Measurements from ENCODE around the gene RCCD1. TPM values are rescaled to one million over a fixed set of nuclear protein-coding genes. Genes with fewer than 3 reads are reported as not detected.

Gene RCCD1
- total RNA-seq, 1 experiment from 2014 or later: 28.8 TPM

DNA sequence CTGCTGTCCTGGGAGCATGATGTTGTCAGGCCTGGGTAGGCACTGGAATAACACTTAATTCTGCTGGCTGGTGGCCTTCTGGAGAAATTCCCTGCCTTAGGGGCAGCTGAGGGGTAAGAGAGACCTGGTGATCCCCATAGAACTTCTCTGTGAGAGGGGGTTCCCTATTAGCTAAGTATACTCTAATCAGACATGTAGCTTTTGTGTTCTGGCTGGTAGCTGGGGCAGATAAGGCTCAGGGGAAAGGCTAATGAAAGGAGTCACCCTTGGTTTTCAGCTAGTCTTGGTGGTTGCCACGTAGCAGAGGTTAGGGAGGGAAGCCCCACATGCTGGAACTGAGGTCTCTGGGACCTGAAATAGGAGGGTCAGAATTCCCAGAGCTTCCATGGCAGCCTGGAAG lies 21.4 kb upstream of the RCCD1 start:
- ChIA-PET POLR2A (ENCODE audit: low non-redundant PET) (interaction anchor here (0.7 kb wide), 1 partner anchor 627 kb away, joined by 3 read pairs; no protein-coding TSS in a partner anchor), CTCF (interaction anchor here (1.2 to 2.9 kb wide), 5 partner anchors 21 to 285 kb away, joined by 3 to 9 read pairs (median 6); partner anchors contain the start of genes MAN2A2 and RCCD1)
- no peak for DNase-seq (ENCODE audit: low spot score)
- H3K27me3 ChIP-seq (replicated peaks; ENCODE audit: insufficient read depth, low read depth, low read length, poor library complexity): no peaks in the 10 kb centered on the region
- intact Hi-C loops (cut with micrococcal nuclease; ENCODE audit: unreplicated experiment): loop anchor here (5.0 to 10.0 kb wide), 2 partner anchors 286 to 788 kb away; no protein-coding TSS in a partner anchor
- H3K36me3 ChIP-seq (ENCODE audit: insufficient read depth, low read length, poor library complexity, severe bottlenecking): peaks cover 2% of the 10 kb centered on the region
- TF ChIP-seq EZH2 (IDR thresholded peaks at IDR 0.05; ENCODE audit: borderline replicate concordance, low read depth, low read length, poor library complexity, severe bottlenecking): no peak
- TF ChIP-seq, protein P1, sequence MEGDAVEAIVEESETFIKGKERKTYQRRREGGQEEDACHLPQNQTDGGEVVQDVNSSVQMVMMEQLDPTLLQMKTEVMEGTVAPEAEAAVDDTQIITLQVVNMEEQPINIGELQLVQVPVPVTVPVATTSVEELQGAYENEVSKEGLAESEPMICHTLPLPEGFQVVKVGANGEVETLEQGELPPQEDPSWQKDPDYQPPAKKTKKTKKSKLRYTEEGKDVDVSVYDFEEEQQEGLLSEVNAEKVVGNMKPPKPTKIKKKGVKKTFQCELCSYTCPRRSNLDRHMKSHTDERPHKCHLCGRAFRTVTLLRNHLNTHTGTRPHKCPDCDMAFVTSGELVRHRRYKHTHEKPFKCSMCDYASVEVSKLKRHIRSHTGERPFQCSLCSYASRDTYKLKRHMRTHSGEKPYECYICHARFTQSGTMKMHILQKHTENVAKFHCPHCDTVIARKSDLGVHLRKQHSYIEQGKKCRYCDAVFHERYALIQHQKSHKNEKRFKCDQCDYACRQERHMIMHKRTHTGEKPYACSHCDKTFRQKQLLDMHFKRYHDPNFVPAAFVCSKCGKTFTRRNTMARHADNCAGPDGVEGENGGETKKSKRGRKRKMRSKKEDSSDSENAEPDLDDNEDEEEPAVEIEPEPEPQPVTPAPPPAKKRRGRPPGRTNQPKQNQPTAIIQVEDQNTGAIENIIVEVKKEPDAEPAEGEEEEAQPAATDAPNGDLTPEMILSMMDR (conservative IDR thresholded peaks at IDR 0.05; ENCODE audit: low read depth, low read length): no peak
- no peak overlapping the region for H3K4me3 ChIP-seq (ENCODE audit: low read depth, low read length, poor library complexity, severe bottlenecking)
- no peaks in the 10 kb centered on the region for H3K9me3 ChIP-seq (ENCODE audit: low read depth, low read length, poor library complexity, severe bottlenecking)
- peaks cover 26% of the 10 kb centered on the region for H3K4me1 ChIP-seq (ENCODE audit: insufficient read depth, low read length, poor library complexity, severe bottlenecking)
- BruUV-seq (replicated peaks): no TSS peak
- H3K27ac ChIP-seq (ENCODE audit: low read depth, low read length, poor library complexity, severe bottlenecking): no peak overlapping the region

DNA sequence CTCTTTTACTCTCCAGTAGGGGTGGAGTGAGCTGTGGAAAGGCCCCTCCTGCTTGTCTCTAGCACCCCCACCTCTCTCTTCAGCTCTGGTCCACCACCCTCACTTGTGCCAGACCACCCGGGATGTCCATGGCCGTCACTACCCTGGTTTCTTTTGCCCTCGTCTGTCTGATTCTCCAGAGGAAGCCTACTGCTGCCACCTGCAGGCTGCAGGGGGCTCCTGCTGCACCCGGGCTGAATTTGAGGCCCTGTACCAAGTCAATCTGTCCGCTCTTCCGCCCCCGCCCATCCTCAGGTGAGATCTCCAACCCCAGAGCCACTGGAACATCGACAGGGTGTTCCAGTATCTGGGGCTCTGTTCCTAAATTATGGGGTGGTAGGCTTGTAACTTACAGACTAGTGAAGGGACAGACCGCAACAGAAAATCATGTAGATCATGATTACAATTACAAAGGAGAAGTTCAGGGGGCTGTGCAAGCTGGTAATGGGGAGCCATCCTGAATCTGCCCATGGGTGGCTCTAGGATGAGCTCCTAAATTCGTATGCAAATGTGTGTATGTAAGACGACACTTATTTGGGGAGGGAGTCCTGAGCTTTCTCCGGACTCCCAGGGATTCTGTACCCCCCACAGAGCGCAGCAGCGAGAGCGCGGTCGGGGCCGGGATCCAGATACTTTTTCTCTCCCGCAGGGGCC lies 20.3 kb upstream of the RCCD1 start:
- H3K36me3 ChIP-seq (ENCODE audit: insufficient read depth, low read length, poor library complexity, severe bottlenecking): peaks cover 9% of the 10 kb centered on the region
- intact Hi-C loops (cut with micrococcal nuclease; ENCODE audit: unreplicated experiment): loop anchor here (5.0 to 10.0 kb wide), 2 partner anchors 287 to 790 kb away; no protein-coding TSS in a partner anchor
- peak; percentile 91 for DNase-seq (ENCODE audit: low spot score)
- TF ChIP-seq EZH2 (IDR thresholded peaks at IDR 0.05; ENCODE audit: borderline replicate concordance, low read depth, low read length, poor library complexity, severe bottlenecking): no peak
- TF ChIP-seq, protein P1 (conservative IDR thresholded peaks at IDR 0.05; ENCODE audit: low read depth, low read length): peak; percentile 97
- H3K4me1 ChIP-seq (ENCODE audit: insufficient read depth, low read length, poor library complexity, severe bottlenecking): peaks cover 25% of the 10 kb centered on the region
- BruUV-seq (replicated peaks): no TSS peak
- peak overlapping the region; percentile 82 for H3K27ac ChIP-seq (ENCODE audit: low read depth, low read length, poor library complexity, severe bottlenecking)
- POLR2A ChIA-PET (ENCODE audit: low non-redundant PET): interaction anchor here (0.6 kb wide), 1 partner anchor 23 kb away, joined by 3 read pairs; no protein-coding TSS in a partner anchor
- CTCF ChIA-PET: interaction anchor here (0.5 to 1.8 kb wide), 8 partner anchors 15 to 460 kb away, joined by 4 to 21 read pairs (median 7); partner anchors contain the start of gene RCCD1
- H3K9me3 ChIP-seq (ENCODE audit: low read depth, low read length, poor library complexity, severe bottlenecking): no peaks in the 10 kb centered on the region
- H3K27me3 ChIP-seq (replicated peaks; ENCODE audit: insufficient read depth, low read depth, low read length, poor library complexity): no peaks in the 10 kb centered on the region
- H3K4me3 ChIP-seq (ENCODE audit: low read depth, low read length, poor library complexity, severe bottlenecking): peak overlapping the region; percentile 71

DNA sequence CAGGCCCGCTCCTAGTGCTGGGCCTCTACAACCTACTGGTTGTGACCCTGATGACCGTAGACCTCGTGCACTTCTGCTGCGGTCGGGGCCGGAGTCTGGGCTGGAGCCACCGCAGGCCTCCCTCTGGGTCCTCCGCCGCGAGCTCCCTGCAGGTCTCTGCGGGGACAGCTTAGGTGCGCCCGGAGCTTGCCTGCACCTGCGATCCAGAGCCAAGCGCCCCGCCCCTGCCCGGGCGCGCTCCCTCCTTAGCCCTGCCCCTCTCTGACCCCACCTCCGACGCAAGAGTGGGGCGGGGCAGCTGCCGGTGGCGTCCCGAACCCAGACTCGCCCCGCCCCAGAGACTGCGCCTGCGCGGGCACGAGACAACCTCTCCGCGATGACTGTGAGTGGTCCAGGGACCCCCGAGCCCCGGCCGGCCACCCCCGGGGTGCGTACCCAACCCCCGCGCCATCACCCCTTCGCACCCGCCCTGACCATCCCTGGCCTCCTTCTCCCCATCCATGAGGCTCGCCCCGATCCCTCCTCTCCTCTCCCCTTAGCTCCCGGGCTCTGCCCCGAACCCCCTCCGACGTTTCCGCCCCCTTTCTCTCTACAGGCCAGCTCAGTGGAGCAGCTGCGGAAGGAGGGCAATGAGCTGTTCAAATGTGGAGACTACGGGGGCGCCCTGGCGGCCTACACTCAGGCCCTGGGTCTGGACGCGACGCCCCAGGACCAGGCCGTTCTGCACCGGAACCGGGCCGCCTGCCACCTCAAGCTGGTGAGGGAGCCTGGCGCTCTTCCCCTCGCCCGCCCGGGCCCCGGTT lies 19.5 kb upstream of the RCCD1 start, which contains the start of gene UNC45A:
Gene UNC45A (plus strand): TSS at position 337 of the 803 bp plus-strand sequence. CDS start 40 bp downstream, at position 377.
- BruUV-seq (replicated peaks): no TSS peak
- Histone ChIP-seq H3K4me1 (ENCODE audit: insufficient read depth, low read length, poor library complexity, severe bottlenecking) (peaks cover 25% of the 10 kb centered on the region), H3K27ac (ENCODE audit: low read depth, low read length, poor library complexity, severe bottlenecking) (peak within 1 kb of the TSS; percentile 82), H3K9me3 (ENCODE audit: low read depth, low read length, poor library complexity, severe bottlenecking) (no peaks in the 10 kb centered on the region), H3K4me3 (ENCODE audit: low read depth, low read length, poor library complexity, severe bottlenecking) (peak within 1 kb of the TSS; percentile 71), H3K36me3 (ENCODE audit: insufficient read depth, low read length, poor library complexity, severe bottlenecking) (peaks cover 17% of the 10 kb centered on the region), H3K27me3 (replicated peaks; ENCODE audit: insufficient read depth, low read depth, low read length, poor library complexity) (no peaks in the 10 kb centered on the region)
- intact Hi-C loops (cut with micrococcal nuclease; ENCODE audit: unreplicated experiment): loop anchor here (1.0 to 10.0 kb wide), 3 partner anchors 20 to 790 kb away; no protein-coding TSS in a partner anchor
- no peak for TF ChIP-seq EZH2 (IDR thresholded peaks at IDR 0.05; ENCODE audit: borderline replicate concordance, low read depth, low read length, poor library complexity, severe bottlenecking)
- TF ChIP-seq, protein P1 (conservative IDR thresholded peaks at IDR 0.05; ENCODE audit: low read depth, low read length): no peak
- ChIA-PET POLR2A (ENCODE audit: low non-redundant PET) (interaction anchor here (0.6 kb wide), 2 partner anchors 9 to 22 kb away, joined by 3 to 11 read pairs; no protein-coding TSS in a partner anchor), CTCF (interaction anchor here (0.6 to 1.7 kb wide), 9 partner anchors 12 to 337 kb away, joined by 4 to 17 read pairs (median 7); no protein-coding TSS in a partner anchor)
- DNase-seq (ENCODE audit: low spot score): peak; percentile 94

Data from A673 (cell line).